KG1 (cell line): Measurements from ENCODE around the gene CALHM3.

Experiments used
- DNase-seq: peaks from one replicate; lab custom pipeline; 2025; lab: John Stamatoyannopoulos, UW

The CALHM3 gene

GRCh38 chr10:103450201-103450695 is 28.8 kb downstream of the CALHM3 start:
- DNase-seq, result no peak

DNA sequence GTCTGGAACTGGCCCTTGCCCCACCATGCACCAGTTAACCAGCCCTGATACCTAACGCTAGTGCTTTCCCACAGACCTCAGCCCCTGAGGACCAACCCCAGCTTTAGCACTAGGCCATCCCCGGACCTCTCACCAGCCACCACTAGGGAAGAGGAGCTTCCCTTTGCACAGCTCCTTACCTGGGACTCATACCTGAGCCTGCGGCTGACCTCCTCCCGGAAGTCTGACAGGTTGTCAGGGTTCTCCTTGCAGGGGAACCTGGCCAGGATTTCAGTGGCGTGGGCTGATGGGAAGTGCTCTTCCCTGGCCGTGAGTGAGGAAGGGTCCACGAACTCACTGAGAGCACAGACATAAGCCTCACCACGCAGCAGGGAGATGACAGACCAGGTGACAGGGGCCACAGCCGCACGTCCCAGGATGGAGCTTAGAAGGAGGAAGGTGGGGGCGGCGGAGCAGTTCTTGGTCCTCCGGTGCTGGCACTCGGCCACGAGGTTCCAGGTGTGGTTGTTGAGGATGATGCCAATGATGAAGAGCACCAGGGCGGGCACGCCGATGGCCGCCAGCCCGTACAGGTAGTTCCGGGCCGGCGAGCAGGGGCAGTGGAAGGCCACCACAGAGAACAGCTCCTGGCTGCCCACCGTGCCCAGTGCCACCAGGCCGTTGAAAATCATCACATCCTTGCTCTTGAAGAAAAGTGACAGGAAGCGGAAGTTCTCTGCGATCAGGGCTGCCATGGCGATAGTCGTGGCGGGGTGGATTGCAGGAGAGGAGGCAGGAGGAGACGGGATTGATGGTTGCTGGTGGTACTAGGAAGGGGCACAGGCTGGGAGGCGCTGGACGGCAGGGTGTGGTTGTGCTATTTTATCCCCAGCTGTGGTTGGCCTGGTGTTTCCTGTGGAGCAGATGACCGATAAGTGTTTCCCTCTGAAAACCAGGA is 29.6 kb downstream of the CALHM3 start:
- no peak for DNase-seq

GRCh38 chr10:103448746-103449145 is 30.3 kb downstream of the CALHM3 start:
- no peak for DNase-seq

DNA sequence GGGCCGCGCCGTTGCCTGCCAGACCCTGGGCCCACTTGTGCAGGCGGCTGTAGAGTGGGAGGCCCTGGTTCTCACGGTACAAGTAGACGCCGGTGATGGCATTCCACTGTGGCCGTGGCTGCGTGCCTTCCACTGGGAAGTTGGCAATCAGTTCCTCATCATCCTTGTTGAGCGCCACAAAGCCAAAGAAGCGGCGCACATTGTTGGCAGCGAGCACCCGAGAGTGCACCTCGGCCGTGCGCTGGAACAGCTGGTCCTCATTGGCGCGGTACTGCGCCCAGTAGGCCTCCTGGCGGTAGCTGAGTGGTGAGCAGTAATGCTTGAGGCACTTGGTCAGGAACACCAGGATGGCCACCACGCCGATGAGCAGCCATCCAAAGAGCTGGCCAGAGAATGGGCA is 31.9 kb downstream of the CALHM3 start:
- no peak for DNase-seq

GRCh38 chr10:103445767-103446567 is 33.1 kb downstream of the CALHM3 start:
- no peak for DNase-seq

DNA sequence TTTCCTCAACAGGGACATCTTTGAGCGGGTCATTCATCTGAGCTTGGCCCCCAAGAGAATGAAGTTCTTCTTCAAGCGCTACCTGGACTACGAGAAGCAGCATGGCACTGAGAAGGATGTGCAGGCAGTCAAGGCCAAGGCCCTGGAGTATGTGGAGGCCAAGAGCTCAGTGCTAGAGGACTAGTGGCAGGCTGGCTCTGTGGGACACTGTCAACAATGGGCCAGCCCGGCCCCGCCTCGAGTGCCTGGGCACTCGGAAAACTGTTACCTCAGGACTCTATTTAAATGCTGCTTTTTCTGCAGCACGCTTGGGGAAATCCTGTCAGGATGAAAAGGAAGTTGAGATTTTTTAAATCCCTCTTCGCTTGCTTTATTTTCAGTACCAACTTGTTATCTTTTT is 33.7 kb downstream of the CALHM3 start:
- no peak for DNase-seq

DNA sequence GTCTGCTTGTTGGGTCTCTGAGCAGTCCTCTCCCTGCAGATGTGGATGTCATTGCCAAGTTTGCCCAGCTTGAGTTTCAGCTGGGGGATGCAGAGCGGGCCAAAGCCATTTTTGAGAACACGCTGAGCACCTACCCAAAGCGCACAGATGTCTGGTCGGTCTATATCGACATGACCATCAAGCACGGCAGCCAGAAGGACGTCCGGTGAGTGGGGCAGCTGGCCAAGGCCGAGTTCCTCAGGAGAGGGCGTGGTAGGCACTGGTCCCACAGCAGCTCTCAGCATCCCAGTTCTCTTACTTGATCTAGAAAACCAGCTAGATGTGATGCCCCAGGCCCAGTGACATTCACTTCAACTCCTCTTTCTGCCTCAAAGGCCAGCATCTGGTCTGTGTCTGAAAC is 34.6 kb downstream of the CALHM3 start:
- DNase-seq, result no peak

DNA sequence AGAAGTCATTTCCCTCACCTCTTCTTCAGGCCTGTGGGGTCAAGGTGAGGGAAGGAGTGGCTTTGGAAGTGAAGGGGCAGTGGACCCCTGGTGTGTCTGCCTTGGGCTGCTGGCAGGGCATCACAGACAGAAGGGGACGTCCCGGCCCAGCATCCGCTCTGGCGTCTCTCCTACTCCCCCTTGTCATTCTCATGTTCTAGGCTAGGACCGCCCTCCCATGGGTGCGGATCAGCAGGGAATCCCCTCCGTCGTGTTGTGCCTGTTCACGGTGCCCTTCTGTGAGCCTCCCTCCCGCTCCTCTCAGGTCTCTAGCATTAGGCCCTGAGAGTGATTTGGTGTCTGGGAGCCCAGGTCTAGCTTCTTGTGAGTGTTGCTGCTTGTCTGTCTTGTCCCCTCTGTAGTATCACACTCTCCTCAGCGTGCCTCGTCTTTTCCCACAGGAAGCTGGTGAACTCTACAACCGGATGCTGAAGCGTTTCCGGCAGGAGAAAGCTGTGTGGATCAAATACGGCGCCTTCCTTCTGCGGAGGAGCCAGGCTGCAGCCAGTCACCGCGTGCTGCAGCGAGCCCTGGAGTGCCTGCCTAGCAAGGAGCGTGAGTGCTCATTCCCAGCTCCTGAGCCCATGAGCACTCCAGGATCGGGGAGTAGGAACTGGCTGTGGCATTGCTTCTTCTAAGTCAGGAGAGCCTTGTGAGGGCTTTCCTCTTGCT is 35.4 kb downstream of the CALHM3 start:
- no peak for DNase-seq

DNA sequence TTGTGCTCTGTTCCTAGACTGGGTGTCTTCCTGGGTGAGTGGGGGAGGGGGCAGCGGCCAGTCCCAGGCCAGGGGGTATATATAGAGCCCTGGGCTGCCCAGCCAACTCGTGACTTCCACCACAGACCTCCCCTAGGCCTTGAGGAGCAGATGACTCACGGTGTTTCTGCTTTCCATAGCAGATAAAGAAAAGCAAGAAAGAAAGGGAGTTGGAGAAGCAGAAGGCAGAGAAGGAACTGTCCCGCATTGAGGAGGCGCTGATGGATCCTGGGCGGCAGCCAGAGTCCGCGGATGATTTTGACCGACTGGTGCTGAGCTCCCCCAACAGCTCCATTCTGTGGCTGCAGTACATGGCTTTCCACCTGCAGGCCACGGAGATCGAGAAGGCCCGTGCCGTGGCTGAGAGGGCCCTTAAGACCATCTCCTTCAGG is 37.0 kb downstream of the CALHM3 start:
- no peak for DNase-seq

DNA sequence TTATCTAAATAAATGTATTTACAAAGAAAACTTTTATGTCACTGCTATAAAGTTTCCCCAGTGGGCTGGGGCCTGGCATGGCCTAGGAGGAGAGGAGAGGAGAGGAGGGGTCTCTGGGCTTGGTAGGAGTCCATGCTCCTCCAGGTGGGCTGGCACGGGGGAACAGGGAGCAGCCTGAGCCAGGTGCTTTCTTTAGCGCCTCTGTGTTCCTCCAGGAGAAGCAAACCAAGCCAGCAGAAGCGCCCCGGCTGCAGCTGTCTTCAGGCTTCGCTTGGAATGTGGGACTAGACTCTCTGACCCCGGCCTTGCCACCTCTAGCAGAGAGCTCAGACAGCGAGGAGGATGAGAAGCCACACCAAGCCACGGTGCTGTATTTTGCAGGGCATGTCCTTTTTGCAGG is 37.4 kb downstream of the CALHM3 start:
- no peak for DNase-seq

DNA sequence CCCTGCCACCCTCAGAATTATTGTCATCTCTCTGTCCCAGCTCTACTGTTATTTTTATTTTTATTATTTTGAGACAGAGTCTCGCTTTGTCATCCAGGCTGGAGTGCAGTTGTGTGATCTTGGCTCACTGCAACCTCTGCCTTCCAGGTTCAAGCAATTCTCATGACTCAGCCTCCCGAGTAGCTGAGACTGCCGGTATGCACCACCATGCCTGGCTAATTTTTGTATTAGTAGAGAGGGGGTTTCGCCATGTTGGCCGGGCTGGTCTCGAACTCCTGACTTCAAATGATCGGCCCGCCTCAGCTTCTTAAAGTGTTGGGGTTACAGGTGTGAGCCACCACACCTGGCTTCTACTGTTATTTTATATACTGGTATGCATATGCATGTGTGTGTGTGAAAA is 37.8 kb downstream of the CALHM3 start:
- DNase-seq, result no peak

- DNase-seq, result no peak
These were observed 38.6 kb downstream of the CALHM3 start for GRCh38 chr10:103440416-103440815.

- no peak for DNase-seq
These were observed 39.3 kb downstream of the CALHM3 start for GRCh38 chr10:103439776-103440175.

DNA sequence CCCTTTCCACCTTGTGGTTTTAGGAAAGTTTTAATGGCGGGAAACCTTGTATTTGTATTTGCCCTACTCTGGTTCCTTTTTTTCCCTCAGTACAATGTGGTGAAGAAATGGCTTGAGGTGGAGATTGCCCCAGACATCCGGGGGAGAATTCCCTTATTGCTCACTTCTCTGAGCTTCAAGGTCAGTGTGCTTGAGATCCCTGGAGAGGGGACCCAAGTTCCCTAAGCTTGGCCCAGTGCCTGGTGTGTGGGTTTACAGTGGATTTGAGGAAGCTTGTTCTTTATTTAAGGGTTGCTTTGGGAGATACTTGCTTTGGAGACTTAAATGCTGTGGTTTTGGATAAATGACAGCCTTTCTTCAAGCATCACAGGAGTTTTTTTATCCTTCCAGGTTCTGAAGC is 45.2 kb downstream of the CALHM3 start:
- no peak for DNase-seq

DNA sequence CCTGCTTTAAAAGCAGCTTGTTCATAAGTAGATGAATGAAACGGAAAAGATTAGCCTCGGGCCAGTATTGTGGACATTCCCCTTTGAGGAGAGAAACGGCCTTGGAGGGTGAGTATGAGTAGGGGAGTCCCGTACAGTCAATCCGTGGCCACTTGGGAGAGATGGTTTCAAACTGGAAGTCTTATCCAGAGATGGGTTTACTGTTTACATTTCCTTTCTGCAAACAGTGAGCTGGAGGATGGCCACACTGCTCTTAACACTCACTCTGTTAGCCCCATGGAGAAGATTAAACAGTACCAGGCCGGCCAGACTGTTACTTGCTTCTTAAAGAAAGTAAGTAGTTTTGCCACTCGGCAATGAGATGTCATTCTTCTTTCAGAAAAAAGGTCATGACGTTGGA is 47.1 kb downstream of the CALHM3 start:
- no peak for DNase-seq

DNA sequence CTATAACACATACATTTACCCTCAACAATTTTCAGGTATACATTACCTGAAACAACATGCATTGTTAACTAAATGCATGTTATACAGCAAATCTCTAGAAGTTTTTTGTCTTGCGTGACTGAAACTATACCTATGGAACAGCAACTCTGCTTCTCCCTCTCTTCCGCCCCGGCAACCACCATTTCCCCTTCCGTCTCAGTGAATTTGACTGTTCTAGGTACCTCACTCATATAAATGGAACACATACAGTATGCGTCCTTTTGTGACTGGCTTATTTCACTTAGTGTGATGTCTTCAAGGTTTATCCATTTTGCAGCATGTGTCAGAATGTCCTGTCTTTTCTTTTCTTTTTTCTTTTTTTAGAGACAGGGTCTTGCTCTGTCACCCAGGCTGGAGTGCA is 49.4 kb downstream of the CALHM3 start:
- no peak for DNase-seq

DNA sequence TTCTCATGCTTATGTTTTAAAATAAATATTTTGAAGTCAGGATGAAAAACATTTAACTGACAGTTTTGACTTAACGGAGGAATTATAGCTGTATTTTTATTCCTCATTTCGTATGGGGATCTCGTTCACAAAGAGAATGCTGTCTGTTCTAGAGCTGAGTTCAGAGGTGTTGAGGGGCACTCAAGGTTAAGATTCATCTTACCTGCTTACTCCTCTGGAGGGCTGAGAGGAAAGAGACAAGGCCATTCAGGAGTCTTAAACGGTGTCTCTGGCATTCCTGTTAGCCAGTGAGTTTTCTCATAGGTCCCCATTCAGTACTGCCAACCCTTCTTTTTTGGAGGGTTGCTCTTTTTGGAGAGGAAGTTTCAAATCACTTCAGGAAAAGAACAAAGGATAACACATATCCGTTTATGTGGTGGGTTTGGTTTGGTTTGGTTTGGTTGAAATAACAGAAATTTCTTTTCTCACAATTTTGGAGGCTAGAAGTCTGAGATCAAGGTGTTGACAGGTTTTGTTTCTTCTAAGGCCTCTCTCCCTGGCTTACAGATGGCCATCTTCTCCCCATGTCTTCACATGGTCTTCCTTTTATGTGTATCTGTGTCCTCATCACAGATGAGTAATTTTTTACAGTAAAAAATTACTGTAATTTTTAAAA is 49.9 kb downstream of the CALHM3 start:
- DNase-seq, result no peak

GRCh38 chr10:103427866-103428265 is 51.2 kb downstream of the CALHM3 start:
- no peak for DNase-seq

GRCh38 chr10:103423748-103424147 is 55.3 kb downstream of the CALHM3 start:
- DNase-seq, result no peak
